Measurements from ENCODE around the gene BFSP2.
A peak's percentile ranks its signal among the peaks of the same experiment; 100 is the strongest.

The BFSP2 gene

DNA sequence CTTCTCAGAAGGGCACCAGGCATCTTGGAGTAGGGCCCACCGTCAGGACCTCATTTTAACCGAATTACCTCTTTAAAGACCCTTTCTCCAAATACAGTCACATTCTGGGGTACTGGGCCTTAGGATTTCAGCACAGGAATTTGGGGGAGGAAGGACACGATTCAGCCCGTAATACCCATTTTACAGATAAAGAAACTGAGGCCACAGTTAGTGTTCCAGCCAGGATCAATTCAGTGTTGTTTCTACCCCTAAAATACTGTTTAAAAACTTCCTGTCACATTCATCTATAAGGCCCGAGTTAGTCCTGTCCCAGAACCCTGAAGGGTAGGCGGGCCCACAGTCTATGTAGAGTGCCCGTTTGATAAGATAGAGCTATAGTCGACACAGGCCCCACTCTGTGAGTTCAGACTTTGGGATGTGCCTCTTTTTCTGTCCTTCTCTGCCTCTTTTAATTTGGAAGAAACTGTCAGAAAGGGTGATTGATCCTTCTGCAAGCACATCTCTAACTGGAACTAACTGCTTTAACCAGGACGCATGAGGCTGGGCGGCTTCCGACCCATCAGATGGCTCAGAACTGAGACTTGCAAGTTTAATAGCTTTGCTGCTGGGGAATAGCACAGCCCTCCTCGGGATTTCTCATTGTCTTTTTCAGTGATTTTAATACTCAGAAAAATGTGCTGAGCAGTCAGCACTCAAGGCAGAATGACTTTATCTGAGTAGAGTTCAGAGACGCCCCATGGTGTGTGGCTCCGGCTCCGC is 19.5 kb downstream of the BFSP2 start:
- DNase-seq (ENCODE audit: low spot score) = no peak

DNA sequence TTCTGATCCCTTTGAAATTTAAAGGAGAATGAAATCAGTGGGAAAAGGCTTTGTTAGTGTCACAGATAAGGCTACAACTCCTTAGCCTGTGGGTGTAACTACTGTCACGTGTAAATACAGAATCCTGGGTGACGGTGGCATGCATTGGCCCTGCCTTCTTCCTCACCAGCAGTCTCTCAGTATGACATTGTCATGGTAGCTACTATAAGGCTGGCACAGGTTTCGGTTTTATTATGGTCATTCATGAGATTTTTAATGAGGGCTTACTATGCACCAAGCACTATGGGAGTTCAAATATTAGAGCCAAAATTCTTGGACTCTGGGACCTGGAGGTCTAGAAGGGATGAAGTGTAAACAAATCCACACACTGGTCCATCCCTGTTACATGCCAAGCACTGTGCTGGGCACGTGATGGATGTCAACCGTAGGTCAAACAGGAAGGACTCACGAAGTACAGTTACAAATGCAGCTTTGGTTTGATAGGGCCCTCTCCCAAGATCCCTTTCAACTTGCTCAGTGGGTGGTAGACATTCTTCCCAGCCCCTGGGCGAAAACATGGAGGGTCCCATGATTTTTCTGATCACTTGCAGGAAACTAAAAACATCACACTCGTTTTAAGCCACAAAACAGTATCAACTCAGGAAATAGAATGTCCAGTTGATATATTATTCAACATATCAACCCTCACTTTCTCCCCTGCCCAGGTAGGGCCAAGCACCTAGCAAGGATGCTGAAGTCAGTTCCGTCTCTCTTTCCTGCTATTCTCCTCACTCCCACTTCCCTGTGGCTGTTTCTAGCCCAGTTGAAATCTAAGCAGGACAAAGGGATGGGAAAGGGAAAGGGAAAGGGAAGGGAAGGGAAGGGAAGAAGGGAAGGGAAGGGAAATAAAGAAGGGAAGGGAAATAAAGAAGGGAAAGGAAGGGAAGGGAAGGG is 25.3 kb downstream of the BFSP2 start:
- DNase-seq (ENCODE audit: low spot score) = no peak

DNA sequence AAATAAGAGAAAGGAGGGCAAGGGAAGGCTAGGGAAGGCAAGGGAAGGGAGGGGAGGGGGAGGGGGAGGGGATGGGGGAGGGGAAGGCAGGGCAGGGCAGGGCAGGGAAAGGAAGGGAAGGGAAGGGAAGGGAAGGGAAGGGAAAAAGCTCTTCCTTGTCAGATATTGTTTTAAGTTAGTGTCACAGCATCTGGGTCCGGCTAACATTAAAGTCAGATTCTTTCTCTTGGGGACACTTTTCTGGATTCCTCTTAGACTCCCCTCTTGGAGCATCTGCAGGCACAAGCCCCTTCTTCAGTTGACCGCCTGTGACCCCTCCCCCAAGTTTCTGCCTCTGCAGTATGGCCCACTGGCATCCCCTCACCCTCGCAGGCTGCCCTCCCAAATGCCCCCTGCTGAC is 26.0 kb downstream of the BFSP2 start:
- no peak for DNase-seq (ENCODE audit: low spot score)

DNA sequence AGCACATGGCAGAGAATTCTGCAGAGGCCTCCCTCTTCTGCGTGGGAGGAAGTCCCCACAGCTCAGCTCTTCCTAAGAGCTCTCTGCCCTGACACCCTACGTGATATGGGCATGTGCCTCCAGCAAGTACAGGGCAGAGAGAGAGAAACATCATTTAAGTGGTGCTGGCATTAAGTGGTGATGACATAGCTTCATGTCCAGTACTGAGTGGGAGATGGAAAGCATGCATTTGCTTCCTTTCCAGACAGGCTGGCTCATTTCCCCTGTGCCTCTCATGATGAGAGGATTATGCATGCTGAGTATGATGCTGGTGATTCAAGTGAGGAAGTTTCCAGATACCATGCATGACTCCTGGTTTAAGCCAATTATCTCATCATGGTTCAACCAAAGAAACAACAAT is 26.9 kb downstream of the BFSP2 start:
- peak; percentile 74 for DNase-seq (ENCODE audit: low spot score)

DNA sequence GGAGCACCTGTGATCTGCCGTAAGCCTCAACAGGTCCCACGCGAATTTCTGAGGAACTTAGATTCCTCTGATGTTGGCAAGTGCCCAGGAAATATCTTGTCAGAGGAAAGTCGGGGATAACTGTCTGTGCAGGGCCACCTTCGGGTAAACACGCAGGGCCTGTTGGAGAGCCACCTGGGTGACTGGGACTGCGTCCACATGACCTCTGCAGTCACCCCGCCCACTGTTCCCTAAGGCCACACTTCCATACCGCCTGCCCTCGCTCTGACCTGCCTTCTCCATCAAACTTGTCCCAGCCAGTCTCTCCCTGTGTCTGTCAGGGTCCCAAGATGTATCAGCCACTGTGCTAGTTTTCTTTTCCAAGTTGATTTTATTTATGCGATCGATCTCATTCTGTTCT is 28.7 kb downstream of the BFSP2 start:
- no peak for DNase-seq (ENCODE audit: low spot score)

DNA sequence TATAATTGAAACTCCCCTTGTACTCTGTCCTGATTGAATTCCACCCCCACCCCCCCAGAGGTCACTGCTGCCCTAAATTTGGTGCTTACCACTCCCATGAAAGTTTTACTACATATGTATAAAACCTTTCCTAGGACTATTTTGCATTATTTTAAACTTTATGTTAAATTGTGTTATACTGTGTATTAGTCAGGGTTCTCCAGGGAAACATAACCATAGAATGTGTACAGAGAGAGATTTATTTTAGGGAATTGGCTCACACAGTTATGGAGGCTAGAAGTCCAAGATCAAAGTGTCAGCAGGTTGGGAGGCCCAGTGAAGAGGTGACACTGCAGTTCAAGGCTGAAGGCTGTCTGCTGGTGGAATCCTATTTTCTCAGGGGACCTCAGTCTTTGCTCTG is 29.2 kb downstream of the BFSP2 start:
- DNase-seq (ENCODE audit: low spot score) = no peak

DNA sequence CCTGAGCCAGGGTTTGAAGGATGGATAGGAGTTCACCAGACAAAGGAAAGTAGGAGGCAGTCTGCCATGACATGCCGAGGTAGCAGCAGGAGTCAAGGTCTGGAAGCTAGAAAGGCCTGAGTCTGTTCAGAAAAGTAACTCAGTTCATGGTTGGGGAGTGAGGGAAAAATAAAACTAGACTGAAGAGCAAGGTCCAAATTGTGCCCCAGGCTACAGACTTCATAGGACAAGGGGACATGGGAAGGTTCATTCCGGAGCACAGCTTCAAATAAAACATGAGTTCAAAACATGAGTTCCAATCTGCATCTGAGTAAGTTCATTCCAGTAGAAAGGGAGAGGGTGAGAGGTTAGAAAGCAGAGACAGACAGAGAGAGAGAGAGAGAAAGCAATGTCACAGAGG is 39.7 kb downstream of the BFSP2 start:
- DNase-seq (ENCODE audit: low spot score) = no peak

DNA sequence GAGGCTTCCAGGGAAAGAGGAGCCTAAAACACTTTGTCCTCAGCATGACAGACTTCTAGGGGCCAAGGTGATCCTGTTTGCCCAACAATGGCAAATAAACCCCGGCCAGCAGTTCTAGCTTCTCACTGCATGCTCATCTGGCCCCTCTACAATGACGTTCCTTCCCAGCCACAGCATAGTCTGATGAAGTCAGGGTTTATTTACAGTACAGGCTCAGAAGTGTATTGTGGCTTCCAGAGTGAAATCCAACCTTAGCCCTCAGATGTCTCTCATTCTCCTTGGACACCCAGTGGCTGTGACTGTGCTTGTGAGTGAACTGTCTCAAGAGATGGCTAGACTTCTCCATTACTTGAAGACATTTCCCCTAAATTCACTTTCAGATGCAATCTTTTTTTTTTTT is 40.8 kb downstream of the BFSP2 start:
- no peak for DNase-seq (ENCODE audit: low spot score)

DNA sequence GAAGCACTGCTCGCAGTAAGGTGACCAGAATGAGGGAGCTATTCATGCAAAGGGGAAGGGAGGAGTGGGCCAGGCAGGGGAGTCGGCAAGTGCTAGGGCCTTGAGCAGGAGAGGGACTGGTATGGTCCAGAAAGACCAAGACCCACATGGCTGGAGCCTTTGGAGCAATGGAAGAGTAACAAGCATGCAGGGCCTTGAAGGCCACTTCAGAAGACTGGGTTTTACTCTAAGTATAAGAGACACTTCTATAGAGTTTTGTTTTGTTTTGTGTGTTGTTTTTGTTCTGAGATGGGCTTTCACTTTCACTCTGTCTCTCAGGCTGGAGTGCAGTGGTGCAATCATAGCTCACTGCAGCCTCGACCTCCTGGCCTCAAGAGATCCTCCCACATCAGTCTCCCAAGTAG is 42.0 kb downstream of the BFSP2 start:
- no peak for DNase-seq (ENCODE audit: low spot score)

DNA sequence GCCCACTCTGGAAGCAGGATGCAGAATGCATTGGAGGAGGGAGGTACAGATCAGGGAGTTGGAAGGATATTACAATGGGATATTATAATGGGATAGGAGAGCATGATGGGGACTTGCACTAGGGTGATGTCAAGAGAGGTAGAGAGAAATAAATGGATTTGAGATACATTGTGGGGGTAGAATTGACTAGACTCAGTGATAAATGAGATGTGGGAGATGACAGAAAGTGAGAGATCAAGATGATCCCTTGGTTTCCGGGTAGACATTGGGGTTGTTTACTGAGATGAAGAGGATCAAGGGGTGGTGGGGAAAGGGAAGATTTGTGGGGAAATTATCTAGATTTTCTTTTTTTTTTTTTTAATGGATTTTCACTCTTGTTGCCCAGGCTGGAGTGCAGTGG is 42.7 kb downstream of the BFSP2 start:
- DNase-seq (ENCODE audit: low spot score) = no peak

DNA sequence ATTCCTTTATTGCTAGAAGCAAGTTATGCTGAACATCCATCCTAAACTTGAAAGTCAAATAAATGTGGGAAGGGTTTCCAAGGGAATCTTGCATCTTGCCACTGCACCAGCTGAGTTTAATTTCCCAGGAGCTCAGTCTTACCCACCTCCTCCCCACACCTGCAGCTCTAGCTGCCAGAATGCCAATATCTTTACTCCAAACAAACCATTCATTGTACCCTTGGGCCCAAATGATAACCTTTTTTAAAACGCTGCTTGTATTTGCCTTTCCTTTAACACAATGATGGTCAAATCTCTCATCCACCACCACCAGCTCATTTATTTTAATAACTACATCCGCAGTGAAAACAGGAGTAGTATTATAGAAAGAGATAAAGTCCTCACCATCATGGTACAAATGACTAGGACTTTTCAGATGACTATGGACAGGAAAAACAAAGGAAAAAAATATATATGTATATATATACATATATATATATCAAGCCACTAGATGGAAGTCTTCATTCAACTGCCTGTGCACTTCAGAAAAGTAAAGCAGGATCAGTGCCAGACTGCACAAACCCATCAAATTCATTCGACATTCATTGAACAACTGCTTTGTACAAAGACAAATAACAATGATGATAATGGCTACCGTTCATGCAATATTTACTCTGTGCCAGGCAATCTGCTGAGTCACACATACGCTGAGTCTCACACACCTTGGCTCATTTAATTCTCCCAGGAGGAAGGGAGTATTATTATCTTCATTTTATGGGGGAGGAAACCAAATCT is 44.0 kb downstream of the BFSP2 start:
- DNase-seq (ENCODE audit: low spot score) = no peak

DNA sequence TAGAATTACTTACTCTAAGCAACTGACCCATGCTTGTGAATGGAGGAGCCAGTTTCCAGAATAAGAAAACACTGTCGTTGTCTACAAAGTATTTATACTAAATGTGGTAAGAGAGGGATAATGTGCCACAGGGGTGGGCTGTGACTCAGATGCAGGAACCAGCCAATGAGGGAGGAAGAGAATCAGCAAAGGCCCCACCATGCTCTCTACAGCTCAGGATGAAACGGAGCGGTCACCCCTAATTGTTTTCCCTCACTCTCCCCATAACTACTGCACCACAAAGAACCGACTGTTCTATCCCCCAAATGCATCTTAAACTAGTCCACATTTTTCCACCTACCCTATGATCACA is 44.5 kb downstream of the BFSP2 start:
- DNase-seq (ENCODE audit: low spot score) = no peak

DNA sequence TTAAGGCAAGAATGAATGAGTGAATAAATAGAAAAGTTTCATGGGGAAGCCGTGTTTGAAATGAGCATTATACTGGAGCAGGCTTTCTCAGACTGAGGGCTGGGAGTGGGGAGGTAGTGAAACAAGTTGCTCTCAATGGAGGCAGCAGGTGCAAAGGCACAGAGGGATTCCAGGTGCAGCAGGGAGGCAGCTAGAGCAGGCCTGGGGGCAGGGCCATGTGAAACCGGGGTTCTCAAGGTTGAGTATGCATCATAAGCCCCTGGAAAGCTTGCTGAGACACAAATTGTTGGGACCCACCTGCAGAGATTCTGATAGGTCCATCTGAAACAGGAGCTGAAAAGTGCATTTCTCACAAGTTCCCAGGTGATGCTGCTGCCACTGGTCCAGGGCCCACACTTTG is 45.3 kb downstream of the BFSP2 start:
- DNase-seq (ENCODE audit: low spot score) = no peak

DNA sequence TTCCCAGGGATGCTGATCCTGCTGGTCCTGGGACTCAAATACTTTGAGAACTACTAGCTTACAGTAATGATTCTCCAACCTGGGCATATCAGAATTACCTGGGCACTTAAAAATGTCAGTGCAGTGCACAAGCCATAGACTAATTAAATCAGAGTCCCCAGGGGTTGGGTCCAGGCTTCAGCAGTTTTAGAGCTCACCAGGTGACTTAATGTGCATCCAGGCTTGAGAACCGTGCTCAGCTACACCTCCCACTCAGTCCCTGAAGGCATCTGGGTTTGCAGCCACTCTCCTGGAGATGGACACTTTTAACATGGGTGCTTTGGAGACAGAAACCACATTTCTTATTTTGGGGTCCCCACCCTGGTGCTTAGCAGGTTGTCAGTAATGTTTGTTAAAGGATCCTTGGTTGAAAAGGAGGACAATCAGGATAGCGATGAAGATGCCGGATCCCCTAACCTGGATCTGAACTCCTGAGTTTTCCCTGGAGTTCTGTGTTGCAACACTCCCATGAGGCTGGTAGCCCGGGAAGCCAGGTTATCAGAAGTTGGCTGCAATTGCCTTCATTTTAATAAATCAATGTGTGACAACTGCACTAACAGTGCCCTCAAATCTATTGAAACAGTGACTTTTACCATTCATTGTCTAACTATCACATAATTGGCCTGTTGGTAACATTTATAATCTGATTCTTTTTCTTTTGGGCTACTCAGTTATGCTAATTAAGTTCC is 48.1 kb downstream of the BFSP2 start:
- no peak for DNase-seq (ENCODE audit: low spot score)

DNA sequence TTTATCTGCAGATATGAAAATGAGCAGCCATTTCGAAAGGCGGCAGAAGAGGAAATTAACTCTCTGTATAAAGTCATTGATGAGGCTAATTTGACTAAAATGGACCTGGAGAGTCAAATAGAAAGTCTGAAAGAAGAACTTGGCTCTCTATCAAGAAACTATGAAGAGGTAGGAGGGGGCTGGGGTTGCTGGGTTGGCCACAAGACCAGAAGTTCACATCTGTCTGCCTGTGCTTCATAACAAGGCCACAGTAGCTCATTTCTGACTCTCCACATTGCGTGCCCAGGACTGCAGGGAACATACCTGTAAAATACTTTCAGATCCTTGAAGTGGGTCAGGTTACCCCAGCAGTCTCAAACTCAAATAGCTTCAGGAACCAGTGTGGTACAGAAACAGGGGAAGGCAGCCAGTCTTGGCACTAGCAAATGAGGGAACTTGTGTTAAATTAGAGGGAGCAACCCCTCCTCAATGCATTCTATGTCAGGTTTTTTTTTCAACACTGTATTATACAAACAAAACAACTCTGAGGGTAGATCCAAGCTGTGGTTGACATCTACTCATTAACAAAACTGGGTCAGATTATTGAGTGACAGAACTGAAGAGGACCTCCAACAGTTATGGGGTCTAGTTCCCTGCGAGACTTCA is 48.7 kb downstream of the BFSP2 start:
- DNase-seq (ENCODE audit: low spot score) = no peak

DNA sequence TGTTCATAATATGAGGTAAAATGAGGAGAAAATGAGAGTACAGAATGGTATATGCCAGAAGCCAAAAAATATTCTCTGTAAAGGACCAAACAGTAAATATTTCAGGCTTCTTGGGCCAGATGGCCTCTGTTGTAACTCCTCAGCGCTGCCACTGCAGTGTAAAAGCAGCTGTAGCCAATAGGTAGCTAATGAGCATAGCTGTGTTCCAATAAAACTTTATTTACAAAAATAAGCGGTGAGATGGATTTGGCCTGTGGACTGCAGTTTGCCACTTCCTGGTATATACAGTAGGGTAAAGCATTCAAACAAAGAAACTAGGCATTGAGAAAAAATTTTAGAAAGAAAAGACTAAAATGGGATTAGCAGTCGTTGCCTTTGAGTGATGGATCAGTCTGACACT is 51.5 kb downstream of the BFSP2 start:
- no peak for DNase-seq (ENCODE audit: low spot score)

DNA sequence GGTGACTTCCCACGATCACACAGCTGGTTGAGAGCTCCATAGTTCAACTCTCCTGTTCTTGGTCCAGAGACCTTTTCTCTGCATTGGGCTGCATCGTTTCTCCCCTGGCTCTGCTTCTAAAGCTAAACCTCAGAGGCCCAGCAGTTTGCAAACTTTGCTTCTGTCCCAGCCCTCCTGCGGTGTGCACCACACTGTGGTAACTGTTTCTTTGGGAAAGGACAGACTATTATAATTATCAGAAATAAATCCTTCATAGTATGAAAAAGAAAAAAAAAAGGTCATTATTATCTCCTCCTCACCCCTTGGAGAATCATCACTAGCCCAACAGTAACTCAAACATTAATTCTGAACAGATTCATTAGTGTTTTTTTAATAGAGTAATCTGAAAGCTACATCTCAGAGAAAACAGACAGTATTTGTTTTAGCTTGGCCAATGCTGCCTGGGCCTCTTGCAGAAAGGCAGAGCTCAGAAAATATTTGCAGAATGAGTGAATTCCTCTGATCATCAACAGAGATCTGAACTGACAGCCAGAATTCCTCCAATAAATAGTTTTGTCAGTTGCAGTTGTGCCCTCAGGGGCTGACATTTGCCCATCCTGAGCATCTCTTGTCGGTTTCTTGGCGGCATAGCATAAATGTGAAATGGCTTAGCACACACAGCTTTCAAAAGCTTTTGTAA is 52.9 kb downstream of the BFSP2 start:
- DNase-seq (ENCODE audit: low spot score) = no peak

DNA sequence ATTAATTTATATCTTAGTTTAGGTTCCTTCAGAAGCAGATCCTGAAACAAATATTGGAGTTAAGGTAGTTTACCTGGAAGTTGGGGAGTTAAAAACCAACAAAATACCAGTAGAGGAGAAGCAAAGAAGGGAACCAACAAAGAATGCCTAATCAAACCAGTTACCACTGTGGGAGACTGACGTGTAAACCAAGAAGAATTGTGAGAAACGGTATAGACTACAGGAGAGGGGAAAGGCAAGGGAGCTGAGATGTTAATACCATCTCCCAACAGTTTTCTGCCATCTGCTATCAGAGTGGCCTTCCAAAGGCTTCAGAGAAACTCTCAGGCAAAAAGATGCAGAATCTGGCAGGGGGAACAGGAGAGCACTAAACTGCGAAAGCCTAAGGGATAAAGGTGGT is 53.5 kb downstream of the BFSP2 start:
- DNase-seq (ENCODE audit: low spot score) = no peak

DNA sequence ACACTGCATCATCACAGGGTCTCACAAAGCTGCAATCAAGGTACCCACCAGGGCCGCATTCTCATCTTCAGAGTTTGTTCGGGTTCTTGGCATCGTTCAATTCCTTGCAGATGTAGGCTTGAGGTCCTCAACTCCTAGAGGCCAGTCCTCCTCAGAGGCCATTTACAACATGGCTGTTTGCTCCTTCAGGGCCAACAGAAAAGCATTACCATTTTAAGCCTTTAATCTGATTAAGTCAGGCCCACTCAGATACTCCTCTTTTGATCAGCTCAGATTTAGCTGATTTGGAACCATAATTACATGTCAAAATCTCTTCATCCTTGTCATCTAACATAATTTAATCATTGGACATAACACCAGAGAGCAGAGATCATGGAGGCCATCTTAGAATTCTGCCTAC is 55.4 kb downstream of the BFSP2 start:
- DNase-seq (ENCODE audit: low spot score) = no peak

DNA sequence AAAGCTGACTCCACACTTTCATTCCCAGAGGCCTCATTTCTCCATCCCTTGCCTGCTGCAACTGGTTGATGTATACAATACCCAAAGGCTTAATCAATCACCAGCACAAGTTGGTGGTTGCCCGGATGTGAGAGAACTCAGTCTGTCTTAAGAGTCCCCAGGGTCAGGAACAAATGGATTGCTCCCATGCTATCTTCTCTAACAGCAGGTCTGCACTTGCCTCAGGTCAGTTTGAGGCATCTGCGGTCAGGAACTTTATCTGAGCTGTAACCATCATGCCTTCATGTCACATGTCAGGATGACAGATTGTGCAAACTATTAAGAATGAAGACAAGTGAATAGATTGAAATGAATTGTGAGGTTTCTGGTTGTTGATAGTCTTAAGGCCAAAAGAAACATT is 56.1 kb downstream of the BFSP2 start:
- DNase-seq (ENCODE audit: low spot score) = no peak

DNA sequence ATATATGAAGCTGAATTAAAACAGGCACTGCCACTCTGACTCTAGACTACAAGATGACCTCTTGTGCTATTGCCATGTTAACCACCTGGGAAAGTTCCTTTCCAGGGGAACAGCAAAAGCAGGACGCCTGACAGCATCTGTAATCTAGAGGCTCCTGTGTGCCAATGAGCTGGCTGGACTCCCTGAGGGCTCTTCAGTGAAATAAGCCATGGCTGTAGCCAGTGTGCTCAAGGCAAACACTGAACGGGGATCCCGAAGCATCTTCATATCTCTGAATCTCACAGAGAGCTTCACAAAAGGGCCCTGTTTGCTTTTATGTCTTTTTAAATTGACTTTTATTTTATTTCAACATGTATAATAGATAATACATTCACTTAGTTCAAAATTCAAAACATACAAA is 57.2 kb downstream of the BFSP2 start:
- no peak for DNase-seq (ENCODE audit: low spot score)

Data from AG08395 (cell line).